HUES6 (cell line): ENCODE measurements around the gene LRRC3B.

Experiments
- H3K27ac ChIP-seq: 2 replicates; pipeline ENCODE4 v1.7.0; 2013; ENCODE audit warnings: low read depth, mild to moderate bottlenecking, low read length, inconsistent platforms
- H3K27me3 ChIP-seq: 2 replicates; pipeline ENCODE4 v1.6.1; 2013; ENCODE audit warnings: low read length; ENCODE audit not compliant: control insufficient read depth, insufficient read depth
- H3K36me3 ChIP-seq: 2 replicates; pipeline ENCODE4 v1.6.1; 2013; ENCODE audit warnings: low read length; ENCODE audit not compliant: control insufficient read depth, insufficient read depth
- H3K4me1 ChIP-seq: 2 replicates; pipeline ENCODE4 v1.6.1; 2013; ENCODE audit warnings: low read length; ENCODE audit not compliant: control insufficient read depth, insufficient read depth
- H3K4me3 ChIP-seq: 2 replicates; pipeline ENCODE4 v1.5.1; 2013; ENCODE audit warnings: low read depth, low read length
- H3K9ac ChIP-seq: one replicate; pipeline ENCODE4 v1.6.1; 2013; ENCODE audit warnings: mild to moderate bottlenecking, low read length
- H3K9me3 ChIP-seq: 2 replicates; pipeline ENCODE4 v1.6.1; 2013; ENCODE audit warnings: low read depth, low read length; ENCODE audit not compliant: control insufficient read depth, insufficient read depth

Gene LRRC3B

GRCh38 chr3:26657348-26657976 lies 34.9 kb downstream of the LRRC3B start:
- Histone ChIP-seq H3K4me3 (no peak overlapping the region), H3K9ac (no peak overlapping the region), H3K9me3 (no peaks in the 10 kb centered on the region), H3K27ac (no peak overlapping the region), H3K4me1 (peaks cover 4% of the 10 kb centered on the region; the same call in 1 of the 2 replicates), H3K36me3 (no peaks in the 10 kb centered on the region), H3K27me3 (no peaks in the 10 kb centered on the region)

GRCh38 chr3:26668171-26668570 lies 45.6 kb downstream of the LRRC3B start:
- Histone ChIP-seq H3K9ac (no peak overlapping the region), H3K36me3 (no peaks in the 10 kb centered on the region), H3K27ac (no peak overlapping the region), H3K4me1 (no peaks in the 10 kb centered on the region), H3K4me3 (no peak overlapping the region), H3K9me3 (no peaks in the 10 kb centered on the region), H3K27me3 (no peaks in the 10 kb centered on the region)

- Histone ChIP-seq H3K4me1 (no peaks in the 10 kb centered on the region), H3K27me3 (no peaks in the 10 kb centered on the region), H3K9me3 (no peaks in the 10 kb centered on the region), H3K4me3 (no peak overlapping the region), H3K27ac (no peak overlapping the region), H3K9ac (no peak overlapping the region), H3K36me3 (no peaks in the 10 kb centered on the region)
Measured at GRCh38 chr3:26668696-26669095, 46.1 kb downstream of the LRRC3B start.

DNA sequence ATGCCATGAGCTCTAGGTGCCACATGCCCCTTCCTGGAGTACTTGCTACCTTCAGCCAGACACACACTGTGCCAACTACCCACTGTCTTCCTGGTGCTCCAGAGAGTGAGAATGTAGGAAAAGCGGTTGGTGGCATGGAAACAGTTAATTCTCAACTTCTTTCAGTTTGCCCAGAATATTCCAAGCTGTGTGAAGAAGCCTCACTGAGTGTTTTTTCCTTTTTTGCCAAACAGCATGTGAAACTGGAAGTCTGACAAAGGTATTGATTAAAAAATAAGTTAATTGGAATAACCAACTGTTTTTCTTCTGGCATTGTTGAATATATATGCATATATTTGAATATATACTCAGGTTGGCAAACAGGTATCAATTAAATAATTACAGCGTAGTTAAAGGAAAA lies 52.8 kb downstream of the LRRC3B start:
- no peak overlapping the region for H3K27ac ChIP-seq
- no peaks in the 10 kb centered on the region for H3K4me1 ChIP-seq
- no peaks in the 10 kb centered on the region for H3K36me3 ChIP-seq
- H3K9me3 ChIP-seq, result no peaks in the 10 kb centered on the region
- no peak overlapping the region for H3K4me3 ChIP-seq
- H3K9ac ChIP-seq, result no peak overlapping the region
- H3K27me3 ChIP-seq, result no peaks in the 10 kb centered on the region

- Histone ChIP-seq H3K27ac (no peak overlapping the region), H3K4me1 (no peaks in the 10 kb centered on the region), H3K36me3 (no peaks in the 10 kb centered on the region), H3K27me3 (no peaks in the 10 kb centered on the region), H3K9me3 (no peaks in the 10 kb centered on the region), H3K9ac (no peak overlapping the region), H3K4me3 (no peak overlapping the region)
Measured at GRCh38 chr3:26681632-26682031, 59.1 kb downstream of the LRRC3B start.

GRCh38 chr3:26682406-26682805 lies 59.8 kb downstream of the LRRC3B start:
- H3K9ac ChIP-seq, result no peak overlapping the region
- no peaks in the 10 kb centered on the region for H3K4me1 ChIP-seq
- H3K9me3 ChIP-seq, result no peaks in the 10 kb centered on the region
- H3K36me3 ChIP-seq, result no peaks in the 10 kb centered on the region
- no peak overlapping the region for H3K4me3 ChIP-seq
- no peak overlapping the region for H3K27ac ChIP-seq
- H3K27me3 ChIP-seq, result no peaks in the 10 kb centered on the region

DNA sequence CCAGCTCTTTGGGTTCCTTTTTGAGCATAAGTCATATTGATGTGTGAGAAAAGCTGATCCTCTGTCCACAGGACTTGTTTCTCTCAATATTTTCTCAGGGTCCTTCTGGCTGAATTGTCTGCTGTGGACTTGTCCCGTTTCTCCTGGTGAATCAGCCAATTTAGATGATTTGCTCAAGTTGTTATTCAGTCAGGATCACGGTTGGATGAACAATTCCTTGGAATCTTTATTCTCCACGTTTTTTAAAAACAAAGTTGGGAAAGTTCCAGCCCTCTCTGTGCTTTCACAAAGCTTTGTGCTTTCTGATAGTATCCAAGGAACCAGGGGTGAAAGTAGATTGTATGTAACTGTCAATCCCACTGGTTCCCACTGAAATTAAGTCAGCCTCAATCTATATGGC lies 61.3 kb downstream of the LRRC3B start:
- Histone ChIP-seq H3K27ac (no peak overlapping the region), H3K9ac (no peak overlapping the region), H3K27me3 (no peaks in the 10 kb centered on the region), H3K4me3 (no peak overlapping the region), H3K4me1 (no peaks in the 10 kb centered on the region), H3K9me3 (no peaks in the 10 kb centered on the region), H3K36me3 (no peaks in the 10 kb centered on the region)

- Histone ChIP-seq H3K9me3 (no peaks in the 10 kb centered on the region), H3K9ac (no peak overlapping the region), H3K4me3 (no peak overlapping the region), H3K27ac (no peak overlapping the region), H3K27me3 (no peaks in the 10 kb centered on the region), H3K4me1 (no peaks in the 10 kb centered on the region), H3K36me3 (no peaks in the 10 kb centered on the region)
Measured at GRCh38 chr3:26687466-26687865, 64.9 kb downstream of the LRRC3B start.

GRCh38 chr3:26699553-26699952 lies 77.0 kb downstream of the LRRC3B start:
- Histone ChIP-seq H3K9me3 (no peaks in the 10 kb centered on the region), H3K9ac (no peak overlapping the region), H3K4me3 (no peak overlapping the region), H3K27ac (no peak overlapping the region), H3K4me1 (no peaks in the 10 kb centered on the region), H3K36me3 (no peaks in the 10 kb centered on the region), H3K27me3 (no peaks in the 10 kb centered on the region)

DNA sequence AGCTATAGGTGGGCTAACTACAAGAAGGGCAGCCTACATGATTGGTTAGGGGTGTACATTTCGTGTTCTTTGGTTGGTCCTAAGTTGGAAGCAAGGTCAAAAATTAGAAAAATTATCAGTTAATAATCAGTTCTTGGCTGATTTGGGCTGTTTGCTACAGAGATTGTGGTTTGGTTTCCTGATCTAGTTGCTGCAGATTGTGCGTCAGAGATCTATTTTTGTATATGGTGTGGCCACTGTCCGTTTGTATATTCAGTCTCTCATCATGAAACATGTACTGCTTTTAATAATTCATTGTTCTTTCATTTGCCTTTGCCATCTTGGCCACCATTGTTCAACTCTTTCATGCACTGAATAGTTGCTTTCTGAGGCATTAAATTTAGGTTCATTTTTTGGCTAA lies 80.9 kb downstream of the LRRC3B start:
- H3K9ac ChIP-seq, result no peak overlapping the region
- no peaks in the 10 kb centered on the region for H3K9me3 ChIP-seq
- H3K36me3 ChIP-seq, result no peaks in the 10 kb centered on the region
- H3K4me1 ChIP-seq, result no peaks in the 10 kb centered on the region
- H3K4me3 ChIP-seq, result no peak overlapping the region
- no peaks in the 10 kb centered on the region for H3K27me3 ChIP-seq
- no peak overlapping the region for H3K27ac ChIP-seq

- no peaks in the 10 kb centered on the region for H3K9me3 ChIP-seq
- H3K9ac ChIP-seq, result no peak overlapping the region
- no peaks in the 10 kb centered on the region for H3K4me1 ChIP-seq
- no peak overlapping the region for H3K4me3 ChIP-seq
- no peaks in the 10 kb centered on the region for H3K27me3 ChIP-seq
- no peaks in the 10 kb centered on the region for H3K36me3 ChIP-seq
- H3K27ac ChIP-seq, result no peak overlapping the region
Measured at GRCh38 chr3:26704736-26705135, 82.2 kb downstream of the LRRC3B start.

DNA sequence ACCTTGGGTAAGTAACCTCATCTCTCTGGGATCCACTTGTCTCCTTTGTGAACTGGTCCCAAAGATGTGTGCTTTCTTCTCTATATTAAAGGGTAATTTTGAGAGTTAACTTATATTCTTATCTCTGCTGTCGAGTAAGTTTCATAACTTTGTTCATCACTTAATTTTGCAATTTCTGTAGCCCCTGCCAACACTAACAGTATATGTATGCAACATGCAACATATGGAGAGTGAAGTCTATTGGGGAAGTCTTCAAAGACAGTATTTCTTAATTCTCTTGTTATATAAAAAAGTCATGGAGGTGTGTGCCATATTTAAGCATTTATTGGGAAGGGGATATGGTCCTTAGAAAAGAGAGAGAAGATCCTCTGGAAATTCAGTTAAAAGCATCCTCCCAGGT lies 85.9 kb downstream of the LRRC3B start:
- Histone ChIP-seq H3K4me1 (no peaks in the 10 kb centered on the region), H3K9me3 (no peaks in the 10 kb centered on the region), H3K36me3 (no peaks in the 10 kb centered on the region), H3K9ac (no peak overlapping the region), H3K4me3 (no peak overlapping the region), H3K27ac (no peak overlapping the region), H3K27me3 (no peaks in the 10 kb centered on the region)
